Measurements from ENCODE around the gene PADI4. TPM values are rescaled to one million over a fixed set of nuclear protein-coding genes. Genes with fewer than 3 reads are reported as not detected.

The PADI4 gene, protein sequence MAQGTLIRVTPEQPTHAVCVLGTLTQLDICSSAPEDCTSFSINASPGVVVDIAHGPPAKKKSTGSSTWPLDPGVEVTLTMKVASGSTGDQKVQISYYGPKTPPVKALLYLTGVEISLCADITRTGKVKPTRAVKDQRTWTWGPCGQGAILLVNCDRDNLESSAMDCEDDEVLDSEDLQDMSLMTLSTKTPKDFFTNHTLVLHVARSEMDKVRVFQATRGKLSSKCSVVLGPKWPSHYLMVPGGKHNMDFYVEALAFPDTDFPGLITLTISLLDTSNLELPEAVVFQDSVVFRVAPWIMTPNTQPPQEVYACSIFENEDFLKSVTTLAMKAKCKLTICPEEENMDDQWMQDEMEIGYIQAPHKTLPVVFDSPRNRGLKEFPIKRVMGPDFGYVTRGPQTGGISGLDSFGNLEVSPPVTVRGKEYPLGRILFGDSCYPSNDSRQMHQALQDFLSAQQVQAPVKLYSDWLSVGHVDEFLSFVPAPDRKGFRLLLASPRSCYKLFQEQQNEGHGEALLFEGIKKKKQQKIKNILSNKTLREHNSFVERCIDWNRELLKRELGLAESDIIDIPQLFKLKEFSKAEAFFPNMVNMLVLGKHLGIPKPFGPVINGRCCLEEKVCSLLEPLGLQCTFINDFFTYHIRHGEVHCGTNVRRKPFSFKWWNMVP
- total RNA-seq: 1 to 10 TPM; 1.5 to 1.8 TPM

DNA sequence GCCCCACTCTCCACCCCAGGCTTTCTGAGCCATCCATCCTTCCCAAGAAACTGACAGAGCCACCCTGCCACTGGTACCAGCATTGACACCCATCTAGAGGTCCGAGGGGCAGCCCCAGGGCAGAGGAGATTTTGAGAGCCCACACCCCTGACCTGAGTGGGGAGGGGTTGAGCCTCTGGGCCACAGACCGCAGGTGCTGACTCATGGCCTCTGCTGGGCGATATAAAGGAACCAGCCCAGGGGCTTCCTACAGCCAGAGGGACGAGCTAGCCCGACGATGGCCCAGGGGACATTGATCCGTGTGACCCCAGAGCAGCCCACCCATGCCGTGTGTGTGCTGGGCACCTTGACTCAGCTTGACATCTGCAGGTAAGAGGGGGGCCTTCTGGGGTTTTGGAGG lies at the start of gene PADI4:
Gene PADI4, plus strand, starts transcription at position 252 of the 400 bp plus-strand sequence. Its CDS starts 26 bp downstream, at position 278.
- Mint-ChIP-seq H3K9me3 (peaks cover under 1% of the 10 kb centered on the region), H3K4me3 (no peak within 1 kb of the TSS)
- no peak for DNase-seq

DNA sequence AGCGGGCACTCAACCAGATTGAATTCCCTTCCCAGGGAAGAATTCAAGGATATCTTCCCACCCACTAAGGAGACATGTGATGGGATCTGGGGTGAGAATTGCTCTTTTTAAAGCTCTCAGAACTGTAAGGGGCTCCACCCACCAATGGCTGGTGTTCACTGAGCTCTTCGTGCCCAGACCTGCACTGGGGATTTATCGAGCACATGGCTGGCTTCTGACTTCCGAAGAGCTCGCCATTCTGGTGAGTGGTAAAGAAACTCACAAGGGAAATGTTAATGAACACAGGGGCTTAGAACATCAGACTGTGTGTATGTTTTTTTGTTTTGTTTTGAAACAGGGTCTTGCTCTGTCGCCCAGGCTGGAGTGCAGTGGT lies 49.3 kb upstream of the PADI4 start:
- intact Hi-C loops (cut with micrococcal nuclease): no loop called here

More for the DNA sequence above, at the start of gene PADI4:
- intact Hi-C loops (cut with micrococcal nuclease): no loop called here
- Mint-ChIP-seq H3K4me1 (ENCODE audit: low read depth) (peaks cover 10% of the 10 kb centered on the region), H3K27me3 (ENCODE audit: low read depth) (peaks cover 5% of the 10 kb centered on the region), H3K36me3 (ENCODE audit: low read depth) (peaks cover under 1% of the 10 kb centered on the region), H3K27ac (no peak within 1 kb of the TSS)
- CTCF ChIA-PET: no interaction called here

DNA sequence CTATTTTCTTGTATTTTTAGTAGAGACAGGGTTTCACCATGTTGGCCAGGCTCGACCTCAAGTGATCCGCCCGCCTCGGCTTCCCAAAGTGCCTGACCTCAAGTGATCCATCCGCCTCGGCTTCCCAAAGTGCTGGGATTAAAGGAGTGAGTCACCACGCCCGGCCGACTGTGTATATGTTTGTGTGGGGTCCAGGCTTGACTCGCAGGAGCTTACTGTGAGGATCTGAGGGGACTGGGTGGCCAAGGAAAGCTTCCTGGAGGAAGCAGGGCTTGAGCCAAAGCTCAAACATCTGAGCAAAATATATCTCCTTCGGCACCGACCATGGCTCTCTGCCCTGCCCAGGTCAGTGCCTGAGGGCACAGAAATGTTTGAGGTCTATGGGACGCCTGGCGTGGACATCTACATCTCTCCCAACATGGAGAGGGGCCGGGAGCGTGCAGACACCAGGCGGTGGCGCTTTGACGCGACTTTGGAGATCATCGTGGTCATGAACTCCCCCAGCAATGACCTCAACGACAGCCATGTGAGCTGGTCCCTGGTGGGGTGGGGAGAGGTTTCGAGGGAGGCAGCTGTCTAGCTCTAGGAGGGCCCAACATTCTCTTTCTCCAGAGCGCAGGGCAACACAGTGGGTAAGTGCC lies 48.6 kb upstream of the PADI4 start:
- DNase-seq: no peak
- intact Hi-C loops (cut with micrococcal nuclease): no loop called here
- no peaks in the 10 kb centered on the region for H3K4me1 Mint-ChIP-seq (ENCODE audit: low read depth)
- no peak overlapping the region for H3K27ac Mint-ChIP-seq
- CTCF ChIA-PET: no interaction called here
- no peak overlapping the region for H3K4me3 Mint-ChIP-seq
- H3K36me3 Mint-ChIP-seq (ENCODE audit: low read depth): no peaks in the 10 kb centered on the region
- H3K27me3 Mint-ChIP-seq (ENCODE audit: low read depth): no peaks in the 10 kb centered on the region
- no peaks in the 10 kb centered on the region for H3K9me3 Mint-ChIP-seq

More for the DNA sequence above, 49.3 kb upstream of the PADI4 start:
- H3K4me3 Mint-ChIP-seq: no peak overlapping the region
- no peak for DNase-seq
- H3K27me3 Mint-ChIP-seq (ENCODE audit: low read depth): no peaks in the 10 kb centered on the region
- no peaks in the 10 kb centered on the region for H3K9me3 Mint-ChIP-seq
- H3K4me1 Mint-ChIP-seq (ENCODE audit: low read depth): no peaks in the 10 kb centered on the region
- CTCF ChIA-PET: no interaction called here
- H3K36me3 Mint-ChIP-seq (ENCODE audit: low read depth): no peaks in the 10 kb centered on the region
- no peak overlapping the region for H3K27ac Mint-ChIP-seq

DNA sequence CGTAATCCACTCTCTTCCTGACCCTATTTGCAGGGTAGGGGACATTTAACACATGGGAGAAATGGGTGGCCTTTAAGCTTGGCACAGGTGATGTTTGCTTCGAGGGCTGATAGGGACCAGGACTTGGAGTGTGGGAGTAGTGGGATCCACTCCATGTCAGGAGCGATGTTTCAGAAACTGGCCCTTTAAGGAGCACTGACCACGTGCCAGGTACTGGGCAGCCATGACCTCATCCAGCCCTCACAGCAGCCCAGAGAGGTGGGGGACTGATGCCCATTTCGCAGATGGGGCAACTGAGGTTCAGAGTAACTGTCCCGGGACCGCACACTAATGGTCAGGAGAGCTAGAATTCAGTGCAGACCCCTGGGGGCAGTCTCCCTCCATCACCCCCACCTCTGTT lies 47.7 kb upstream of the PADI4 start:
- Mint-ChIP-seq H3K36me3 (ENCODE audit: low read depth) (no peaks in the 10 kb centered on the region), H3K27me3 (ENCODE audit: low read depth) (no peaks in the 10 kb centered on the region), H3K4me1 (ENCODE audit: low read depth) (no peaks in the 10 kb centered on the region), H3K9me3 (no peaks in the 10 kb centered on the region), H3K27ac (no peak overlapping the region), H3K4me3 (no peak overlapping the region)
- DNase-seq: no peak
- intact Hi-C loops (cut with micrococcal nuclease): no loop called here
- CTCF ChIA-PET: no interaction called here

DNA sequence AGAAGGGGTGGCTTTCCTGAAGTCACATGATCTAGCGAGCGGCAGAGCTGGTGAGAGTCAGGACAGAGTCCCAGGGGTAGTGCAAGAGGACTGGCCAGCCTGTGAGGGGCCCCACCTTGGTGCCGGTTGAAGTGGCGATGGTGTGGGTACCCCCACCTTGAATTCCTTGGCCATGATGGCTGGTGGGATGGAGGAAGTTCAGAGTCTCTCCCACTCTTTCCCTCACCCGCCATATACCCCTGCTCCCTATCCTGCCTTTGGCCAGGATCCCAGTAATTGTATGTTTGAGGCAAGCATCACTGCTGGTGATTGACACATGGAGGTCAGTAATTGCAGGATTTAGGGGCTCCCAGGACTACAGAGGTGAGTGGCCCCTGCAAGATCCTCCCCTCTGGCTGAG lies 47.3 kb upstream of the PADI4 start:
- H3K9me3 Mint-ChIP-seq: no peaks in the 10 kb centered on the region
- H3K4me1 Mint-ChIP-seq (ENCODE audit: low read depth): no peaks in the 10 kb centered on the region
- H3K27me3 Mint-ChIP-seq (ENCODE audit: low read depth): no peaks in the 10 kb centered on the region
- no peak overlapping the region for H3K27ac Mint-ChIP-seq
- intact Hi-C loops (cut with micrococcal nuclease): no loop called here
- no peak for DNase-seq
- CTCF ChIA-PET: interaction anchor here (1.8 kb wide), 1 partner anchor 23 kb away, joined by 4 read pairs; no protein-coding TSS in a partner anchor
- H3K4me3 Mint-ChIP-seq: no peak overlapping the region
- no peaks in the 10 kb centered on the region for H3K36me3 Mint-ChIP-seq (ENCODE audit: low read depth)

DNA sequence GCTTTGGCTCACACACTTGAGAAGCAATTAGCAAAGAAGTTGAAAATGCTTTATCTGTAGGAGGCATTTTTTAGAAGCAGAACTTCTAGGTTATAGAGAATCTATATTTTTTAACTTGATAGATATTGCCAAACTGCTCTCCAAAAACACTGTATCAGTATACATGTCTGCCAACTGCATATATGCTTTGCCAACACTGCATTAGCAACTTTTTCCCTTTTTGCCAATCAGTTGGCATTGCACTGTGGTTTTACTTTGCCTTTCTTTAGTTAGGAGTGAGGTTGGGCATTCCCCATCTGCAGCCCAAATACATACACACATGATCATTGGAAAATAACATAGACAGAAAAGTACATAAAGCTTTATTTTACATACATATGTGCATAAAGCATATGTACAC lies 44.1 kb upstream of the PADI4 start:
- CTCF ChIA-PET: no interaction called here
- no peaks in the 10 kb centered on the region for H3K36me3 Mint-ChIP-seq (ENCODE audit: low read depth)
- H3K27me3 Mint-ChIP-seq (ENCODE audit: low read depth): no peaks in the 10 kb centered on the region
- no peaks in the 10 kb centered on the region for H3K9me3 Mint-ChIP-seq
- intact Hi-C loops (cut with micrococcal nuclease): no loop called here
- H3K4me1 Mint-ChIP-seq (ENCODE audit: low read depth): no peaks in the 10 kb centered on the region
- no peak for DNase-seq
- no peak overlapping the region for H3K4me3 Mint-ChIP-seq
- H3K27ac Mint-ChIP-seq: no peak overlapping the region

DNA sequence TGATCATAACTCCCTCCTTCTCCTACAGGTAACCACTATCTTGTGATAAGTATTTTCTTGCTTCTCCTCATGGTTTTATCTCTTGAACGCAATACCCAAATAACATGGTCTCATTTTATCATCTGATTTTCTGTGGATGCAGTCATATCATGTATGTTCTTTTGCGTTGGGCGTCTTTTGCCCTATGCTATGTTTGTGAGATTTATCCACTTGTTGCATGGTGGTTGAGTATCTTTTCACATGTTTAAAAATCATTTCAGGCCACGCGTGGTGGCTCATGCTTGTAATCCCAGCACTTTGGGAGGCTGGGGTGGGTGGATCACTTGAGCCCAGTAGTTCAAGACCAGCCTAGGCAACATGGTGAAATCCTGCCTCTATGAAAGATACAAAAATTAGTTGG lies 43.5 kb upstream of the PADI4 start:
- CTCF ChIA-PET: no interaction called here
- Mint-ChIP-seq H3K27ac (no peak overlapping the region), H3K4me1 (ENCODE audit: low read depth) (no peaks in the 10 kb centered on the region), H3K36me3 (ENCODE audit: low read depth) (no peaks in the 10 kb centered on the region), H3K27me3 (ENCODE audit: low read depth) (no peaks in the 10 kb centered on the region), H3K9me3 (no peaks in the 10 kb centered on the region), H3K4me3 (no peak overlapping the region)
- no peak for DNase-seq
- intact Hi-C loops (cut with micrococcal nuclease): no loop called here

DNA sequence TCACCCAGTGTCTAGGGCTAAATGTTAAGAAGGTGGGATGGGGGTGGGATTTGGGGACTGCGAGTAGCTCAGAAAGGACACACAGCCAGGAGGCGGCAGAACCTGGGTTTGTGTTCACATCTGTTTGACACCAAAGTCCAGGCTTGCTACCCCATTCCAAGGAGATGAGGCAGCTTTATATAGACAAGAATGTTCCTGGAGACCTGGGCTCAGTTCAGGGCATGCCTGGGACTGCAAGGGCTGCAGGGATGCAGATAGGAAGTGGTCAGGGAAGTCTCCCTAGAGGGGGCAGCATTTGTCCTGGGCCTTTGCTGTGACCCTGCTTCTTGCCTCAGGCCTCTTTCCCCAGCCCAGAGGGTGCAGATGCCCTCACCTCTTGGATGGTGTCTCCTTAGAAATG lies 42.8 kb upstream of the PADI4 start:
- CTCF ChIA-PET: no interaction called here
- no peaks in the 10 kb centered on the region for H3K36me3 Mint-ChIP-seq (ENCODE audit: low read depth)
- H3K27me3 Mint-ChIP-seq (ENCODE audit: low read depth): no peaks in the 10 kb centered on the region
- DNase-seq: no peak
- no peak overlapping the region for H3K4me3 Mint-ChIP-seq
- no peaks in the 10 kb centered on the region for H3K9me3 Mint-ChIP-seq
- no peak overlapping the region for H3K27ac Mint-ChIP-seq
- H3K4me1 Mint-ChIP-seq (ENCODE audit: low read depth): no peaks in the 10 kb centered on the region
- intact Hi-C loops (cut with micrococcal nuclease): no loop called here

DNA sequence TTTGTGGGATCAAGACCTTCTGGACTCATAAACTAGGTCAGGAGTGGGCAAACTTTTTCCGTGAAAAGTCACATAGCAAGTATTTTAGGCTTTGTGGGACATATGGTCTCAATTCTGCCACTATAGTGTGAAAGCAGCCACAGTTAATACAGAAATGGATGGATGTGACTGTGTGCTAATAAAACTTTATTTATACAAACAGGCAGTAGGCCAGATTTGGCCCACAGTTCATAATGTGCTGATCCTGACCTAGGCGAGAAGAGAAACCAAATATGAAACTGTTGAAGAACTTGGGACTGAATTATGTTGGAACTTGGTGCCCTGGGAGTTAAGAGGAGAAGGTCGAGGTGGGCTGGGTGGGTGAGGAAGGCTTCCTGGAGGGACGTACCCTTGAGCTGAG lies 42.0 kb upstream of the PADI4 start:
- intact Hi-C loops (cut with micrococcal nuclease): no loop called here
- CTCF ChIA-PET: no interaction called here
- no peaks in the 10 kb centered on the region for H3K27me3 Mint-ChIP-seq (ENCODE audit: low read depth)
- H3K4me3 Mint-ChIP-seq: no peak overlapping the region
- no peaks in the 10 kb centered on the region for H3K9me3 Mint-ChIP-seq
- H3K4me1 Mint-ChIP-seq (ENCODE audit: low read depth): no peaks in the 10 kb centered on the region
- DNase-seq: no peak
- H3K27ac Mint-ChIP-seq: no peak overlapping the region
- no peaks in the 10 kb centered on the region for H3K36me3 Mint-ChIP-seq (ENCODE audit: low read depth)

DNA sequence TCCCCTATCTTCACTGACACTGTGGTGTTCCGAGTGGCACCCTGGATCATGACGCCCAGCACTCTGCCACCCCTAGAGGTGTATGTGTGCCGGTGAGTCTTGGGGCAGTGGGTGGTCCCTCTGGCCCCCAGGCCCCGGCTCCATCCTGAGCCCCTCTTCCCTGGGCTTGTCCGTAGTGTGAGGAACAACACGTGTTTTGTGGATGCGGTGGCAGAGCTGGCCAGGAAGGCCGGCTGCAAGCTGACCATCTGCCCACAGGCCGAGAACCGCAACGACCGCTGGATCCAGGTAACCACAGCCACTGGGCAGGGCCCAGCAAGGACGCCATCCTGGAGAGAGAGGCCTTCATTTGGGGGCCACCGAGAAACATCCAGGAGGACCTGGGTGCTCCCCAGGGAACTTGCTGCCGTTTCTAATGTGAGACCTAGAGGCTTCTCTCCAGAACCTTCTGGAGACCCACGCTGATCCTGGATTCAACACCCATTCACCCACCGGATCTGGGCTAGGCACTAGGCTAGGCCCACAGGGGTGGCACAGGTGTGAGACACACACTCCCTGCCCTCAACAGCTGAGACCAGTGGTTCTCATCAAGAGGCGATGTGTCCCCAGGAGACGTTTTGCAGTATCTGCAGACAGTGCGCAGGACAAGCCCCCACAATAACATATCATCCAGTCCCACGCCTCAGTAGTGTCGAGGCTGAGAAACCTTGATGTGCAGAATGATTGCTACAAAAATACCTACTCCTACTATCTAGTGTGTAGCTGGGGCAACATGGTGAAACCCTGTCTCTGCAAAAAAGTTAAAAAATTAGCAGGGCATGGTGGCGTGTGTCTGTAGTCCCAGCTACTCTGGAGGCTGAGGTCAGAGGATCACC lies 36.9 kb upstream of the PADI4 start:
- Mint-ChIP-seq H3K27me3 (ENCODE audit: low read depth) (no peaks in the 10 kb centered on the region), H3K9me3 (no peaks in the 10 kb centered on the region), H3K27ac (no peak overlapping the region), H3K36me3 (ENCODE audit: low read depth) (no peaks in the 10 kb centered on the region), H3K4me1 (ENCODE audit: low read depth) (no peaks in the 10 kb centered on the region), H3K4me3 (no peak overlapping the region)
- DNase-seq: no peak
- intact Hi-C loops (cut with micrococcal nuclease): no loop called here
- CTCF ChIA-PET: no interaction called here

DNA sequence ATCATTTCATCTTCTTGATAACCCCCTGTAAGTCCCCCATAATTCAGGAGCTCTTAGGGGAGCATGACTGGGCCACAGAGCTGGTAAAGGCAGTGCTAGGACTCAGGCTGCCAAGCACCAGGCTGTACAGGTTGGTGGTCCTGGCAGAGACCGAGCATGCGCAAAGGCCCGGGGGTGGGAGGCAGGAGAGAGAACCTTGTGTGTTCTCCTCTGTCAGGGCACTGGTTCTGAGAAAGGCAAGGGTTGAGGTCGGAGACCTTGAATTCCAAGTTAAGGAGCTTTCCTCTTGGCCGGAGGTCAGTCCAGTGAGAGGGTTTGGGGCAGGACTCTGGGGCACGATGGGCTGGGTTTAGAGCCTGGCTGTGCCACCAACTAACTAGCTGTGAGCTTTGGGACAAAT lies 35.9 kb upstream of the PADI4 start:
- H3K36me3 Mint-ChIP-seq (ENCODE audit: low read depth): no peaks in the 10 kb centered on the region
- H3K9me3 Mint-ChIP-seq: no peaks in the 10 kb centered on the region
- CTCF ChIA-PET: interaction anchor here (1.2 kb wide), 1 partner anchor 10 kb away, joined by 3 read pairs; no protein-coding TSS in a partner anchor
- intact Hi-C loops (cut with micrococcal nuclease): no loop called here
- no peak for DNase-seq
- H3K4me3 Mint-ChIP-seq: no peak overlapping the region
- no peaks in the 10 kb centered on the region for H3K4me1 Mint-ChIP-seq (ENCODE audit: low read depth)
- no peak overlapping the region for H3K27ac Mint-ChIP-seq
- no peaks in the 10 kb centered on the region for H3K27me3 Mint-ChIP-seq (ENCODE audit: low read depth)

DNA sequence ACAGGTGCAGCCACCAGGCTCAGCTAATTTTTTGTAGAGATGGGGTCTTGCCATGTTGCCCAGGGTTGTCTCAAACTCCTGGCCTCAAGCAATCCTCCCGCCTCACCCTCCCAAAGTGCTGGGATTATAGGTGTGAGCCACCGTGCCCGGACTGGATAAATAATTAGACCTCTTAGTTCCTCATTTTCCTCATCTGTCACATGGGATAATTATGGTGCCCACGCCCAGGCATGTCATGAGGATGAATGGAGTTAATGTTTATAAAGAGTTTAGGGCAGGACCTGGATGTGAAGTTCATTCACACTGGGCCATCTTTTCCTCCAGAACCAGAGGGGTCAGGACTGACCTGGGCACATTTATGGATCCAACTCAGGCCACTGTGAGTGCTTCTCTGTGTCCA lies 35.4 kb upstream of the PADI4 start:
- no peaks in the 10 kb centered on the region for H3K36me3 Mint-ChIP-seq (ENCODE audit: low read depth)
- DNase-seq: no peak
- no peaks in the 10 kb centered on the region for H3K9me3 Mint-ChIP-seq
- H3K4me3 Mint-ChIP-seq: no peak overlapping the region
- no peaks in the 10 kb centered on the region for H3K27me3 Mint-ChIP-seq (ENCODE audit: low read depth)
- H3K4me1 Mint-ChIP-seq (ENCODE audit: low read depth): no peaks in the 10 kb centered on the region
- intact Hi-C loops (cut with micrococcal nuclease): no loop called here
- no peak overlapping the region for H3K27ac Mint-ChIP-seq
- CTCF ChIA-PET: interaction anchor here (1.2 kb wide), 1 partner anchor 11 kb away, joined by 3 read pairs; no protein-coding TSS in a partner anchor

Data from activated naive CD4-positive, alpha-beta T cell treated with anti-CD3 and anti-CD28 coated beads for 36 hours (primary cell).